HepG2 (cell line): ENCODE data around the gene TAMALIN. TPM values are rescaled to one million over a fixed set of nuclear protein-coding genes. Genes with fewer than 3 reads are reported as not detected.

Source experiments
- ASH2L ChIP-seq: fragments of 300-600, 200-600 bp; sonication (generic); IDR thresholded peaks from 2 replicates; pipeline ENCODE4 v1.7.0; 2017; ENCODE audit warnings: low read depth, mild to moderate bottlenecking, moderate library complexity, mixed read lengths, low read length; ENCODE audit not compliant: insufficient read length
- ATF1 ChIP-seq: IDR thresholded peaks from 2 replicates; pipeline ENCODE4 v1.6.1; 2016; ENCODE audit warnings: mild to moderate bottlenecking, control low read depth
- CTCF ChIP-seq: sonication (generic); formaldehyde crosslinking; IDR thresholded peaks from 2 replicates; pipeline ENCODE4 v1.5.0; 2020; ENCODE audit warnings: mild to moderate bottlenecking, missing genetic modification reagents, moderate library complexity
- GATAD1 ChIP-seq: IDR thresholded peaks from 2 replicates; pipeline ENCODE4 v1.6.1; 2016; ENCODE audit warnings: missing genetic modification reagents, missing compliant biosample characterization
- HMGXB4 ChIP-seq, 2 experiments: sonication (generic) in 1 of 2; formaldehyde crosslinking in 1 of 2; IDR thresholded peaks; 2 replicates each; pipeline versions ENCODE4 v1.4.0 to v1.6.1; 2018 to 2020; ENCODE audit warnings: missing genetic modification reagents in 2 of 2, borderline replicate concordance in 1 of 2, low read depth in 1 of 2, mild to moderate bottlenecking in 1 of 2, missing biosample characterization in 1 of 2
- KDM2A ChIP-seq: sonication (generic); formaldehyde crosslinking; IDR thresholded peaks from 2 replicates; pipeline ENCODE4 v1.4.0; 2020; ENCODE audit warnings: low read depth, missing genetic modification reagents, borderline replicate concordance
- MAFF ChIP-seq: IDR thresholded peaks from 2 replicates; pipeline ENCODE4 v1.6.1; 2011; ENCODE audit warnings: low read depth, low read length, improper control_type of control experiment
- PCBP2 ChIP-seq: fragments of 200-400 bp; formaldehyde crosslinking; optimal IDR thresholded peaks from 2 replicates; pipeline ENCODE3; 2018; ENCODE audit warnings: low read length, low read depth; ENCODE audit not compliant: poor library complexity, severe bottlenecking
- RAD21 ChIP-seq: fragments of 450-650 bp; formaldehyde crosslinking; IDR thresholded peaks from 2 replicates; pipeline ENCODE4 v1.5.0; 2020; ENCODE audit warnings: mild to moderate bottlenecking
- SALL2 ChIP-seq: sonication (generic); formaldehyde crosslinking; IDR thresholded peaks from 2 replicates; pipeline ENCODE4 v1.8.1; 2023; ENCODE audit warnings: mild to moderate bottlenecking, missing genetic modification reagents, inconsistent platforms
- SMC3 ChIP-seq: IDR thresholded peaks from 2 replicates; pipeline ENCODE4 v1.6.1; 2011; ENCODE audit warnings: low read length, improper control_type of control experiment
- SMYD3 ChIP-seq: sonication (generic); formaldehyde crosslinking; IDR thresholded peaks from 2 replicates; pipeline ENCODE4 v1.8.1; 2023; ENCODE audit warnings: mild to moderate bottlenecking, missing genetic modification reagents
- SPEN ChIP-seq: sonication (generic); formaldehyde crosslinking; IDR thresholded peaks from 2 replicates; pipeline ENCODE4 v1.5.1; 2020; ENCODE audit warnings: low read depth, mild to moderate bottlenecking, missing genetic modification reagents
- TMF1 ChIP-seq: sonication (generic); formaldehyde crosslinking; IDR thresholded peaks from 2 replicates; pipeline ENCODE4 v1.8.1; 2022; ENCODE audit warnings: low read depth, missing genetic modification reagents
- XRCC5 ChIP-seq: fragments of 200-400 bp; formaldehyde crosslinking; optimal IDR thresholded peaks from 2 replicates; pipeline ENCODE3; 2017; ENCODE audit warnings: mild to moderate bottlenecking, low read length
- ZBTB38 ChIP-seq: sonication (generic); formaldehyde crosslinking; IDR thresholded peaks from 2 replicates; pipeline ENCODE4 v1.5.1; 2020; ENCODE audit warnings: mild to moderate bottlenecking, missing genetic modification reagents
- ZNF224 ChIP-seq: sonication (generic); formaldehyde crosslinking; IDR thresholded peaks from 2 replicates; pipeline ENCODE4 v1.5.0; 2020; ENCODE audit warnings: mild to moderate bottlenecking, missing genetic modification reagents
- polyA plus RNA-seq, 8 experiments: library from polyadenylated mRNA; depleted of rRNA in 3 of 8; stranded (reverse) in 7 of 8; unstranded in 1 of 8; fragments of >200 nt; fragmentation: Illumina TruSeq in 4 of 8; extraction: Trizol in 4 of 8; gene quantifications; 2 replicates each; pipeline versions ENCODE4 v1.2.1 to v1.2.3, GENCODE V29; 2011 to 2016; ENCODE audit warnings: low read depth in 4 of 8, missing spikeins in 1 of 8, mixed read lengths in 1 of 8; ENCODE audit not compliant: insufficient read depth in 1 of 8
- total RNA-seq, 5 experiments: library from RNA; depleted of rRNA; stranded (reverse); fragments of >200 nt; fragmentation: Illumina TruSeq; extraction: Trizol; gene quantifications; 2 replicates each; pipeline ENCODE4 v1.2.3, GENCODE V29; 2016; ENCODE audit warnings: low read depth in 1 of 5
- TF ChIP-seq, protein P1 (sequence below): sonication (generic); formaldehyde crosslinking; IDR thresholded peaks from 2 replicates; pipeline ENCODE4 v1.4.0; 2020; ENCODE audit warnings: missing genetic modification reagents, mild to moderate bottlenecking, borderline replicate concordance

The TAMALIN gene
- total and polyA plus RNA-seq, 2 of the 13 experiments (the other 11 are each of a cell fraction or from before 2014, with no cell fraction given): 2.9 to 10.9 TPM

DNA sequence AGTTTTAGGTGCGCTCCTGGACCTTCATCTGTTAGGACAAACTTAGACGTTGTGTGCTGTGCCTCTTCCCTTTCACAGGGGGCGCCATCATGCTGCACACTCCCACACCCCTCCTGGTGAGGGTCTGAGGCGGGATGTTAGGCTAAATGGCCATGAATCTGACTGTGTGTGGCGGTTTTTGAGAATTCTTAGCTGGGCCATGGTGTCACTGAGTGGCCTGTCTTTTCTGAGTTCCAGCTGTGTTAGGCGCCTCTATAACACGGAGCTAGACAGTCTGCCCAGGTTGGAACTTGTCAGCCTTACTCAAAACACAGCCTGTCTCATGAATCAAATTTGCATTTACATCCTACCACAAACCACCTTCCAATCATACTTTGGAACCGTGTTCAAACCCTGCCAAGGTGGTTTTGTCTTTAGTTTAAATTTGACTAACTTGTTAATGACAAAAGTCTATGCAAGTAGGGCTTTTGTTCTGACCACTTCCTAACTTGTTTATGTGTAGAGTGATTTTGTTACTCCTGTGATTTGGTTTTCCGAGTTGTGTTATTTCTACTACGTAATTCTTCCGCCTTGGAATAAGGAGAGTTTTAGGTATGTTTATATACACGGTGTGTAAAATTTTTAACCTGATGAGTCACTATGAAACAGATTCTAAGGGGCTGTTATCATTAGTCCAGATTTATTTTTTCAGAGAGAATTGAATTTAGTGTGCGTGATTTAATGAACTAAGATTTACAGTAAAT lies 35.7 kb upstream of the TAMALIN start (continued):
- TF ChIP-seq, protein P1, sequence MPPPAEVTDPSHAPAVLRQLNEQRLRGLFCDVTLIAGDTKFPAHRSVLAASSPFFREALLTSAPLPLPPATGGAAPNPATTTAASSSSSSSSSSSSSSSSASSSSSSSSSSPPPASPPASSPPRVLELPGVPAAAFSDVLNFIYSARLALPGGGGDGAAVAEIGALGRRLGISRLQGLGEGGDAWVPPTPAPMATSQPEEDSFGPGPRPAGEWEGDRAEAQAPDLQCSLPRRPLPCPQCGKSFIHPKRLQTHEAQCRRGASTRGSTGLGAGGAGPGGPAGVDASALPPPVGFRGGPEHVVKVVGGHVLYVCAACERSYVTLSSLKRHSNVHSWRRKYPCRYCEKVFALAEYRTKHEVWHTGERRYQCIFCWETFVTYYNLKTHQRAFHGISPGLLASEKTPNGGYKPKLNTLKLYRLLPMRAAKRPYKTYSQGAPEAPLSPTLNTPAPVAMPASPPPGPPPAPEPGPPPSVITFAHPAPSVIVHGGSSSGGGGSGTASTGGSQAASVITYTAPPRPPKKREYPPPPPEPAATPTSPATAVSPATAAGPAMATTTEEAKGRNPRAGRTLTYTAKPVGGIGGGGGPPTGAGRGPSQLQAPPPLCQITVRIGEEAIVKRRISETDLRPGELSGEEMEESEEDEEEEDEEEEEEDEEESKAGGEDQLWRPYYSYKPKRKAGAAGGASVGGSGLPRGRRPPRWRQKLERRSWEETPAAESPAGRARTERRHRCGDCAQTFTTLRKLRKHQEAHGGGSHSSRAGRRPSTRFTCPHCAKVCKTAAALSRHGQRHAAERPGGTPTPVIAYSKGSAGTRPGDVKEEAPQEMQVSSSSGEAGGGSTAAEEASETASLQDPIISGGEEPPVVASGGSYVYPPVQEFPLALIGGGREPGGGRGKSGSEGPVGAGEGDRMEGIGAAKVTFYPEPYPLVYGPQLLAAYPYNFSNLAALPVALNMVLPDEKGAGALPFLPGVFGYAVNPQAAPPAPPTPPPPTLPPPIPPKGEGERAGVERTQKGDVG (CRISPR knock-in tag): peak; percentile 67; the same call in 1 of the 2 replicates
- 0 out of 4 replicates have a peak, but pooled peaks of 1 of the 2 experiments have one; percentile 43 for TF ChIP-seq HMGXB4 (CRISPR knock-in tag; IDR thresholded peaks at IDR 0.05; ENCODE audit: borderline replicate concordance in 1 of 2, low read depth in 1 of 2)
- peak; percentile 33; the same call in 1 of the 2 replicates for TF ChIP-seq RAD21 (CRISPR knock-in tag)
- no peak for TF ChIP-seq MAFF
- TF ChIP-seq KDM2A (CRISPR knock-in tag): peak; percentile 27; the same call in 1 of the 2 replicates
- no peak for TF ChIP-seq SPEN
- TF ChIP-seq ZBTB38: peak; percentile 75
- TF ChIP-seq SALL2 (CRISPR knock-in tag): no peak
- no peak for TF ChIP-seq ZNF224
- no peak for TF ChIP-seq ATF1 (CRISPR knock-in tag)
- TF ChIP-seq XRCC5: peak; percentile 66
- TF ChIP-seq TMF1: no peak
- TF ChIP-seq ASH2L: no peak
- TF ChIP-seq SMC3: peak; percentile 35; the same call in 1 of the 2 replicates
- TF ChIP-seq CTCF (CRISPR knock-in tag): peak; percentile 76
- no peak for TF ChIP-seq GATAD1 (CRISPR knock-in tag)
- TF ChIP-seq PCBP2: no peak
- no peak for TF ChIP-seq SMYD3 (CRISPR knock-in tag)
